HG03342 (cell line): ENCODE results near the gene SPRR2A.
"Not testable (repeated sequence)": the region's sequence is repeated elsewhere in the genome, so short reads cannot be mapped to it uniquely, and the experiment has no call there.

ENCODE experiments used
- ATAC-seq: cut with Tn5 transposase; IDR thresholded peaks from one replicate; pipeline ENCODE4 v1.9.1; 2021; ENCODE audit warnings: mild to moderate bottlenecking, moderate library complexity; ENCODE audit not compliant: unreplicated experiment

The SPRR2A gene

GRCh38 chr1:153025797-153026196 lies 31.5 kb downstream of the SPRR2A start:
- ATAC-seq: no peak

GRCh38 chr1:153024413-153024812 lies 32.9 kb downstream of the SPRR2A start:
- no peak for ATAC-seq

- no peak for ATAC-seq
Observed at GRCh38 chr1:153023109-153023508, 34.2 kb downstream of the SPRR2A start.

- ATAC-seq: not testable (repeated sequence)
Observed at GRCh38 chr1:153022340-153022739, 35.0 kb downstream of the SPRR2A start.

- ATAC-seq: not testable (repeated sequence)
Observed at GRCh38 chr1:153021829-153022228, 35.5 kb downstream of the SPRR2A start.

GRCh38 chr1:153011235-153011758 lies 46.0 kb downstream of the SPRR2A start:
- ATAC-seq: not testable (repeated sequence)
